A549 (cell line): ENCODE measurements around the gene POU4F1. TPM values are rescaled to one million over a fixed set of nuclear protein-coding genes. Genes with fewer than 3 reads are reported as not detected.
"Not testable (repeated sequence)": the region's sequence is repeated elsewhere in the genome, so short reads cannot be mapped to it uniquely, and the experiment has no call there.

Source experiments
- ATAC-seq, 2 experiments: fragments of 200-7000 bp in 1 of 2; fragments of >200 bp in 1 of 2; cut with Nextera tagmentation in 1 of 2; cut with Tn5 transposase in 1 of 2; 3 replicates each; pipeline versions ENCODE4 v1.8.0 to v1.9.1; 2018 to 2020; ENCODE audit warnings: mild to moderate bottlenecking in 1 of 2, moderate library complexity in 1 of 2
- CTCF ChIA-PET: fragments of 300-600 bp; sonication (Branson Sonifier 250); formaldehyde crosslinking; extraction: SDS; loops from one replicate; lab custom pipeline; 2021; ENCODE audit warnings: antibody characterized with exemption, inconsistent platforms; lab: Yijun Ruan, JAX
- POLR2A ChIA-PET: fragments of 350-600 bp; formaldehyde crosslinking; extraction: SDS; loops from one replicate; lab custom pipeline; 2021; ENCODE audit warnings: antibody characterized with exemption, inconsistent platforms; lab: Yijun Ruan, JAX
- DNase-seq, 2 experiments: peaks; one replicate each; pipeline versions ENCODE4 v3.0.0 to v3.0.0-alpha.2; 2011 to 2016; ENCODE audit warnings: low read depth in 1 of 2, low spot score in 1 of 2
- FAIRE-seq: peaks from 2 replicates; lab custom pipeline; 2011; peaks lifted over from hg19 to GRCh38; lab: Jason Lieb, UNC
- H3K27ac ChIP-seq, 2 experiments: fragments of >200 bp; sonication (Bioruptor Twin); formaldehyde crosslinking; 3 replicates each; pipeline ENCODE4 v1.5.1; 2016 to 2017
- H3K4me1 ChIP-seq: fragments of >200 bp; sonication (Bioruptor Twin); formaldehyde crosslinking; 3 replicates; pipeline ENCODE4 v1.6.1; 2016
- H3K4me2 ChIP-seq: fragments of >200 bp; sonication (Bioruptor Twin); formaldehyde crosslinking; 3 replicates; pipeline ENCODE4 v1.6.1; 2016
- H3K4me3 ChIP-seq: fragments of >200 bp; sonication (Bioruptor Twin); formaldehyde crosslinking; 3 replicates; pipeline ENCODE4 v1.5.1; 2016
- H3K9me3 ChIP-seq: fragments of >200 bp; sonication (Bioruptor Twin); formaldehyde crosslinking; 3 replicates; pipeline ENCODE4 v1.6.1; 2016
- BHLHE40 ChIP-seq: IDR thresholded peaks from 2 replicates; pipeline ENCODE4 v1.6.1; 2012; ENCODE audit warnings: low read depth, low read length, inconsistent platforms
- CBX2 ChIP-seq: fragments of 200-600 bp; sonication (generic); IDR thresholded peaks from 2 replicates; pipeline ENCODE4 v1.6.1; 2016; ENCODE audit warnings: low read depth, mild to moderate bottlenecking, borderline replicate concordance
- CEBPB ChIP-seq, 2 experiments: fragments of >200 bp in 1 of 2; sonication (Bioruptor Twin) in 1 of 2; formaldehyde crosslinking in 1 of 2; IDR thresholded peaks; 2 replicates each; pipeline ENCODE4 v1.6.1; 2012 to 2016
- CHD2 ChIP-seq: fragments of 150-350 bp; IDR thresholded peaks from 2 replicates; pipeline ENCODE4 v1.6.1; 2014; ENCODE audit warnings: low read length; ENCODE audit not compliant: partially characterized antibody
- CTCF ChIP-seq: fragments of >200 bp; sonication (Bioruptor Twin); formaldehyde crosslinking; IDR thresholded peaks from 3 replicates; pipeline ENCODE4 v1.5.1; 2016
- E2F6 ChIP-seq: IDR thresholded peaks from 2 replicates; pipeline ENCODE4 v1.6.1; 2012; ENCODE audit warnings: low read depth, borderline replicate concordance
- EHMT2 ChIP-seq: fragments of 200-600 bp; sonication (generic); IDR thresholded peaks from 2 replicates; pipeline ENCODE4 v1.6.1; 2016; ENCODE audit warnings: antibody characterized with exemption, low read depth, mild to moderate bottlenecking, moderate library complexity
- FOSB ChIP-seq: fragments of 250-450 bp; sonication (Bioruptor Pico); IDR thresholded peaks from 2 replicates; pipeline ENCODE4 v1.5.0; 2020; ENCODE audit warnings: mild to moderate bottlenecking, moderate library complexity
- FOSL2 ChIP-seq, 2 experiments: fragments of 450-650 bp in 1 of 2; fragments of >200 bp in 1 of 2; sonication (Bioruptor Twin) in 1 of 2; formaldehyde crosslinking; IDR thresholded peaks; 2 replicates each; pipeline versions ENCODE4 v1.5.0 to v1.6.1; 2016 to 2020; ENCODE audit warnings: mild to moderate bottlenecking in 1 of 2, moderate library complexity in 1 of 2
- FOXS1 ChIP-seq: fragments of 250-450 bp; sonication (Bioruptor Pico); IDR thresholded peaks from 2 replicates; pipeline ENCODE4 v1.5.0; 2020; ENCODE audit warnings: mild to moderate bottlenecking, moderate library complexity
- HOXB5 ChIP-seq: fragments of 250-450 bp; sonication (Bioruptor Pico); IDR thresholded peaks from 2 replicates; pipeline ENCODE4 v1.5.0; 2020; ENCODE audit warnings: mild to moderate bottlenecking, moderate library complexity
- JUN ChIP-seq, 2 experiments: fragments of >200 bp; sonication (Bioruptor Twin); formaldehyde crosslinking; IDR thresholded peaks; 2 replicates in 1 of 2; 3 replicates in 1 of 2; pipeline ENCODE4 v1.6.1; 2016 to 2017
- MAZ ChIP-seq: fragments of 150-350 bp; IDR thresholded peaks from 2 replicates; pipeline ENCODE4 v1.6.1; 2014; ENCODE audit warnings: antibody characterized with exemption, low read depth, low read length, borderline replicate concordance
- MYC ChIP-seq: IDR thresholded peaks from 2 replicates; pipeline ENCODE4 v1.6.1; 2012; ENCODE audit warnings: mild to moderate bottlenecking, inconsistent platforms, low read length, improper control_type of control experiment, borderline replicate concordance
- POLR2A ChIP-seq: IDR thresholded peaks from 2 replicates; pipeline ENCODE4 v1.6.1; 2012; ENCODE audit warnings: mild to moderate bottlenecking, low read length
- RARB ChIP-seq: fragments of 250-450 bp; sonication (Bioruptor Pico); IDR thresholded peaks from 2 replicates; pipeline ENCODE4 v1.8.0; 2021; ENCODE audit warnings: mild to moderate bottlenecking, moderate library complexity
- RCOR1 ChIP-seq: fragments of 150-350 bp; IDR thresholded peaks from 2 replicates; pipeline ENCODE4 v1.6.1; 2014; ENCODE audit warnings: antibody characterized with exemption, low read length, low read depth
- USF2 ChIP-seq: fragments of 450-650 bp; IDR thresholded peaks from 2 replicates; pipeline ENCODE4 v1.6.1; 2014; ENCODE audit warnings: antibody characterized with exemption
- WGBS: methylation state at CpG from one replicate; pipeline ENCODE4 v1.1.6; 2017; ENCODE audit errors: missing lambda C conversion rate; 5-methylcytosine and 5-hydroxymethylcytosine counted together
- polyA plus RNA-seq, 4 experiments: library from polyadenylated mRNA; depleted of rRNA in 3 of 4; stranded (reverse); fragments of >200 nt; fragmentation: RNase III in 1 of 4; extraction: RNeasy Plus Mini Kit Qiagen cat#74134 plus additional on column Dnase treatment in 1 of 4; gene quantifications; 2 replicates in 3 of 4; 3 replicates in 1 of 4; pipeline ENCODE4 v1.2.3, GENCODE V29; 2011 to 2017
- TF ChIP-seq, protein P1 (sequence below): IDR thresholded peaks from 2 replicates; pipeline ENCODE4 v1.6.1; 2012

POU4F1 gene
- polyA plus RNA-seq, 2 of the 4 experiments (the other 2 are of a cell fraction), result 1.2 to 1.5 TPM

DNA sequence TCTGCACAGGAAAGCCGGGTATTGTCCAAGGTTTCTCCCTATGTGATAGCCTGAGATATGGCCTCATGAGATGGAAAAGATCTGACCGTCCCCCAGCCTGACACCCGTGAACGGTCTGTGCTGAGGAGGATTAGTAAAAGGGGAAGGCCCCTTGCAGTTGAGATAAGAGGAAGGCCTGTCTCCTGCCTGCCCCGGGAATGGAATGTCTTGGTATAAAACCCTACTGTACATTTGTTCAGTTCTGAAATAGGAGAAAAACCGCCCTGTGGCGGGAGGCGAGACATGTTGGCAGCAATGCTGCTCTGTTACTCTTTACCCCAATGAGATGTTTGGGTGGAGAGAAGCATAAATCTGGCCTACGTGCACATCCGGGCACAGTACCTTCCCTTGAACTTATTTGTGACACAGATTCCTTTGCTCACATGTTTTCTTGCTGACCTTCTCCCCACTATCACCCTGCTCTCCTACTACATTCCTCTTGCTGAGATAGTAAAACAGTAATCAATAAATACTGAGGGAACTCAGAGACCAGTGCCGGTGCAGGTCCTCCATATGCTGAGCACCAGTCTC lies 43.8 kb upstream of the POU4F1 start:
- POLR2A ChIA-PET, H3K4me2 ChIP-seq, FAIRE-seq, H3K9me3 ChIP-seq, DNase-seq, H3K27ac ChIP-seq, ATAC-seq, H3K4me3 ChIP-seq, CTCF ChIA-PET: not testable (repeated sequence)
- peaks cover 10% of the 10 kb centered on the region; the same call in 2 of the 3 replicates for H3K4me1 ChIP-seq
- WGBS, result 82% methylated on average over 11 of the region's 11 CpGs

- Histone ChIP-seq H3K4me1 (no peaks in the 10 kb centered on the region), H3K4me3 (no peak overlapping the region), H3K27ac (no peak overlapping the region), H3K4me2 (no peak overlapping the region), H3K9me3 (no peaks in the 10 kb centered on the region)
- no peak for TF ChIP-seq HOXB5
- TF ChIP-seq CTCF, result no peak
- no peak for TF ChIP-seq JUN (IDR thresholded peaks at IDR 0.05)
- no peak for TF ChIP-seq FOSB (CRISPR knock-in tag)
- TF ChIP-seq MAZ, result no peak
- 84% methylated on average over 4 of the region's 4 CpGs for WGBS
- CTCF ChIA-PET, result no interaction called here
- FAIRE-seq (no peak), DNase-seq (no peak), ATAC-seq (no peak)
- POLR2A ChIA-PET, result no interaction called here
Observed at GRCh38 chr13:78638216-78638615, 34.9 kb upstream of the POU4F1 start.

- Histone ChIP-seq H3K4me2 (no peak overlapping the region), H3K4me1 (no peaks in the 10 kb centered on the region), H3K9me3 (no peaks in the 10 kb centered on the region), H3K4me3 (no peak overlapping the region), H3K27ac (no peak overlapping the region)
- no peak for FAIRE-seq
- CTCF ChIA-PET, result interaction anchor here (1.1 kb wide), 1 partner anchor 19 kb away, joined by 3 read pairs; no protein-coding TSS in a partner anchor
- POLR2A ChIA-PET, result no interaction called here
- DNase-seq, result no peak
- no peak for ATAC-seq
- TF ChIP-seq FOXS1 (no peak), EHMT2 (no peak), E2F6 (no peak), MYC (no peak), CTCF (no peak), CHD2 (no peak)
- TF ChIP-seq, protein P1, sequence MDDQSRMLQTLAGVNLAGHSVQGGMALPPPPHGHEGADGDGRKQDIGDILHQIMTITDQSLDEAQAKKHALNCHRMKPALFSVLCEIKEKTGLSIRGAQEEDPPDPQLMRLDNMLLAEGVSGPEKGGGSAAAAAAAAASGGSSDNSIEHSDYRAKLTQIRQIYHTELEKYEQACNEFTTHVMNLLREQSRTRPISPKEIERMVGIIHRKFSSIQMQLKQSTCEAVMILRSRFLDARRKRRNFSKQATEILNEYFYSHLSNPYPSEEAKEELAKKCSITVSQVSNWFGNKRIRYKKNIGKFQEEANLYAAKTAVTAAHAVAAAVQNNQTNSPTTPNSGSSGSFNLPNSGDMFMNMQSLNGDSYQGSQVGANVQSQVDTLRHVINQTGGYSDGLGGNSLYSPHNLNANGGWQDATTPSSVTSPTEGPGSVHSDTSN, result no peak
- TF ChIP-seq, all 56 proteins: peak for 0
Observed at GRCh38 chr13:78636495-78636894, 33.1 kb upstream of the POU4F1 start.

DNA sequence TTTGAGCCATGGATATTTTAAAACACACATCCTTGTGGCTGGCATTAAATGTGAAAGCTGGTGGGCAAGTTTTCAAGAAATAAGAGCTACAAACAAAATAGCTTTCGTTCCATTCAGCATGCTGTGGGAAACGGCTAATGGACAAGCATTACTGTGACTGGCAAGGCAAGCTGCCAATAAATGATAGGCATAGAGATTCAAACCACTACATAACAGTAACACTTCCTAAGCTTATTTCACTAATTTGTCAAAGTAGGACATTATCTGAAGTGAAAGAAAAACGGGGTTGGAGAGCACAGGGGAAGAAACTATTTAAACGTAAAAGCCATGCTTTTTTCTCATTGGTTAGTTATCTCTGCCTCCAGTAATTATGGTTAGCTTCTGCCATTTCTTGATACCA lies 29.6 kb upstream of the POU4F1 start:
- FAIRE-seq (no peak), DNase-seq (no peak), ATAC-seq (no peak)
- CTCF ChIA-PET, result interaction anchor here (1.3 kb wide), 1 partner anchor 12 kb away, joined by 3 read pairs; no protein-coding TSS in a partner anchor
- POLR2A ChIA-PET, result no interaction called here
- Histone ChIP-seq H3K4me3 (no peak overlapping the region), H3K27ac (no peak overlapping the region), H3K4me2 (no peak overlapping the region), H3K4me1 (no peaks in the 10 kb centered on the region), H3K9me3 (no peaks in the 10 kb centered on the region)
- WGBS, result 90% methylated on average over 4 of the region's 4 CpGs
- no peak for TF ChIP-seq POLR2A
- no peak for TF ChIP-seq USF2
- TF ChIP-seq RCOR1, result no peak
- TF ChIP-seq, protein P1, result no peak
- no peak for TF ChIP-seq CBX2
- no peak for TF ChIP-seq CTCF
- no peak for TF ChIP-seq BHLHE40
- no peak for TF ChIP-seq RARB
- TF ChIP-seq FOSL2 (IDR thresholded peaks at IDR 0.05), result no peak
- no peak for TF ChIP-seq FOSL2 (CRISPR knock-in tag; IDR thresholded peaks at IDR 0.05)
- TF ChIP-seq CEBPB (IDR thresholded peaks at IDR 0.05), result no peak
